Liver (tissue), 9 donors: ENCODE results near the gene SULT1A3. TPM values are rescaled to one million over a fixed set of nuclear protein-coding genes. Genes with fewer than 3 reads are reported as not detected.

ENCODE experiments used
- DNase-seq: peaks from one replicate; pipeline ENCODE4 v3.0.0-alpha.2; 2017; ENCODE audit warnings: low spot score
- H3K27ac ChIP-seq, 2 donors: one replicate each; pipeline ENCODE4 v1.7.0; 2013; ENCODE audit warnings: inconsistent platforms in 2 of 2, low read length in 2 of 2, control low read depth in 1 of 2, low read depth in 1 of 2, mild to moderate bottlenecking in 1 of 2
- H3K27me3 ChIP-seq, 4 donors: one replicate each; pipeline versions ENCODE4 v1.6.1 to v1.7.0; 2013; ENCODE audit warnings: low read length in 3 of 4, inconsistent platforms in 1 of 4, mild to moderate bottlenecking in 1 of 4, moderate library complexity in 1 of 4; ENCODE audit not compliant: control insufficient read depth in 4 of 4, insufficient read depth in 4 of 4
- H3K36me3 ChIP-seq, 4 donors: one replicate each; pipeline versions ENCODE4 v1.6.1 to v1.7.0; 2013; ENCODE audit warnings: low read length in 3 of 4, mild to moderate bottlenecking in 3 of 4, low read depth in 1 of 4, moderate library complexity in 1 of 4; ENCODE audit not compliant: control insufficient read depth in 4 of 4, insufficient read depth in 3 of 4
- H3K4me1 ChIP-seq, 4 donors: one replicate each; pipeline versions ENCODE4 v1.6.1 to v1.7.0; 2013; ENCODE audit warnings: low read length in 3 of 4, mild to moderate bottlenecking in 3 of 4, moderate library complexity in 1 of 4; ENCODE audit not compliant: control insufficient read depth in 4 of 4, insufficient read depth in 4 of 4
- H3K4me3 ChIP-seq, 3 donors: one replicate each; pipeline versions ENCODE4 v1.6.1 to v1.7.0; 2013; ENCODE audit warnings: low read length in 3 of 3, control low read depth in 1 of 3, low read depth in 1 of 3, mild to moderate bottlenecking in 1 of 3
- H3K9ac ChIP-seq, 2 donors: one replicate each; pipeline ENCODE4 v1.7.0; 2013; ENCODE audit warnings: low read length in 2 of 2, mild to moderate bottlenecking in 2 of 2, moderate library complexity in 2 of 2, control low read depth in 1 of 2, low read depth in 1 of 2
- H3K9me3 ChIP-seq, 4 donors: one replicate each; pipeline versions ENCODE4 v1.6.1 to v1.7.0; 2013; ENCODE audit warnings: low read length in 3 of 4; ENCODE audit not compliant: control insufficient read depth in 4 of 4
- ATF3 ChIP-seq: IDR thresholded peaks from 2 replicates; pipeline ENCODE4 v1.6.1; 2016; ENCODE audit warnings: antibody characterized with exemption
- CTCF ChIP-seq: fragments of 150-350 bp; IDR thresholded peaks from 2 replicates; pipeline ENCODE4 v1.5.1; 2017; ENCODE audit warnings: improper control_type of control experiment, low read depth, low read length; ENCODE audit not compliant: missing input control
- EGR1 ChIP-seq, 2 donors: IDR thresholded peaks; 2 replicates each; pipeline ENCODE4 v1.6.1; 2016 to 2018; ENCODE audit warnings: antibody characterized with exemption in 2 of 2, low read depth in 2 of 2
- FOXA1 ChIP-seq: IDR thresholded peaks from 2 replicates; pipeline ENCODE4 v1.6.1; 2016; ENCODE audit warnings: antibody characterized with exemption
- FOXA2 ChIP-seq: IDR thresholded peaks from 2 replicates; pipeline ENCODE4 v1.6.1; 2016; ENCODE audit warnings: antibody characterized with exemption
- GABPA ChIP-seq, 2 donors: IDR thresholded peaks in 1 of 2; conservative IDR thresholded peaks in 1 of 2; 2 replicates each; pipeline ENCODE4 v1.6.1; 2016; ENCODE audit warnings: antibody characterized with exemption in 2 of 2, mild to moderate bottlenecking in 1 of 2, moderate library complexity in 1 of 2
- HNF4A ChIP-seq, 2 donors: conservative IDR thresholded peaks; 2 replicates each; pipeline ENCODE4 v1.6.1; 2016; ENCODE audit warnings: antibody characterized with exemption in 2 of 2, mild to moderate bottlenecking in 2 of 2
- HNF4G ChIP-seq: IDR thresholded peaks from 2 replicates; pipeline ENCODE4 v1.6.1; 2016; ENCODE audit warnings: antibody characterized with exemption
- JUND ChIP-seq, 2 donors: IDR thresholded peaks; 2 replicates each; pipeline ENCODE4 v1.6.1; 2016; ENCODE audit warnings: antibody characterized with exemption in 2 of 2
- MAX ChIP-seq: IDR thresholded peaks from 2 replicates; pipeline ENCODE4 v1.6.1; 2016; ENCODE audit warnings: antibody characterized with exemption
- NR2F2 ChIP-seq: IDR thresholded peaks from 2 replicates; pipeline ENCODE4 v1.6.1; 2016; ENCODE audit warnings: antibody characterized with exemption
- RAD21 ChIP-seq, 2 donors: IDR thresholded peaks; 2 replicates each; pipeline ENCODE4 v1.6.1; 2016; ENCODE audit warnings: antibody characterized with exemption in 2 of 2, mild to moderate bottlenecking in 2 of 2
- REST ChIP-seq: IDR thresholded peaks from 2 replicates; pipeline ENCODE4 v1.6.1; 2016; ENCODE audit warnings: antibody characterized with exemption, mild to moderate bottlenecking
- SP1 ChIP-seq: IDR thresholded peaks from 2 replicates; pipeline ENCODE4 v1.6.1; 2018; ENCODE audit warnings: antibody characterized with exemption, mild to moderate bottlenecking
- TAF1 ChIP-seq: conservative IDR thresholded peaks from 2 replicates; pipeline ENCODE4 v1.6.1; 2016; ENCODE audit warnings: antibody characterized with exemption, mild to moderate bottlenecking
- YY1 ChIP-seq: IDR thresholded peaks from 2 replicates; pipeline ENCODE4 v1.6.1; 2016; ENCODE audit warnings: antibody characterized with exemption, mild to moderate bottlenecking
- ZBTB33 ChIP-seq: IDR thresholded peaks from 2 replicates; pipeline ENCODE4 v1.6.1; 2016; ENCODE audit warnings: antibody characterized with exemption
- WGBS: extraction: QIAGEN DNeasy Blood & Tissue Kit; methylation state at CpG from one replicate; pipeline ENCODE4 v1.1.7; 2013; 5-methylcytosine and 5-hydroxymethylcytosine counted together
- polyA plus RNA-seq, 2 donors: library from polyadenylated mRNA; stranded (reverse) in 1 of 2; unstranded in 1 of 2; fragments of 200-250 nt in 1 of 2; fragments of >200 nt in 1 of 2; fragmentation: Nextera tagmentation in 1 of 2; extraction: Ambion mirVana in 1 of 2; gene quantifications; one replicate each; pipeline versions ENCODE4 v1.2.1 to v1.2.3, GENCODE V29; 2013 to 2015
- total RNA-seq, 2 donors: library from RNA; depleted of rRNA; stranded (reverse); fragments of >200 nt; gene quantifications; one replicate each; pipeline ENCODE4 v1.2.3, GENCODE V29; 2014
- donor health status: healthy.
- donor health status: healthy.
- donor health status: healthy.
- donor health status: healthy.
- donor health status: healthy.

SULT1A3 gene
- total and polyA plus RNA-seq, 4 donors, result 2.8 to 13.8 (median 11.0) TPM

- H3K4me3 ChIP-seq, result no peak overlapping the region
- H3K27me3 ChIP-seq, result no peaks in the 10 kb centered on the region
- DNase-seq, result no peak
- H3K4me1 ChIP-seq, result peaks cover 0 to 10% (median 2%) of the 10 kb centered on the region in 4 donors
- no peaks in the 10 kb centered on the region for H3K9me3 ChIP-seq
- WGBS, result 97% methylated on average over 4 of the region's 4 CpGs
- H3K36me3 ChIP-seq, result no peaks in the 10 kb centered on the region
- H3K9ac ChIP-seq, result no peak overlapping the region
- H3K27ac ChIP-seq, result no peak overlapping the region
- TF ChIP-seq CTCF, result no peak
- no peak for TF ChIP-seq ATF3
- TF ChIP-seq ZBTB33, result no peak
- no peak for TF ChIP-seq NR2F2
- TF ChIP-seq RAD21 (IDR thresholded peaks at IDR 0.05), result no peak
- no peak for TF ChIP-seq REST
- no peak for TF ChIP-seq YY1
- TF ChIP-seq HNF4A (conservative IDR thresholded peaks at IDR 0.05), result no peak
- TF ChIP-seq FOXA2, result no peak
- TF ChIP-seq HNF4G, result no peak
- no peak for TF ChIP-seq MAX
- no peak for TF ChIP-seq GABPA (IDR thresholded peaks at IDR 0.05 in 1 of 2, conservative IDR thresholded peaks at IDR 0.05 in 1 of 2)
- no peak for TF ChIP-seq TAF1
- TF ChIP-seq EGR1 (IDR thresholded peaks at IDR 0.05; ENCODE audit: low read depth in 2 of 2), result no peak
- no peak for TF ChIP-seq SP1
Observed at GRCh38 chr16:30179195-30179594, 19.9 kb upstream of the SULT1A3 start.

GRCh38 chr16:30179931-30180330 lies 19.1 kb upstream of the SULT1A3 start:
- Histone ChIP-seq H3K9ac (no peak overlapping the region), H3K9me3 (no peaks in the 10 kb centered on the region), H3K27me3 (no peaks in the 10 kb centered on the region), H3K4me1 (peaks cover 0 to 11% (median 2%) of the 10 kb centered on the region in 4 donors), H3K4me3 (no peak overlapping the region), H3K27ac (no peak overlapping the region), H3K36me3 (no peaks in the 10 kb centered on the region)
- DNase-seq, result no peak
- 97% methylated on average over 9 of the region's 9 CpGs for WGBS
- TF ChIP-seq FOXA2, result no peak
- no peak for TF ChIP-seq EGR1 (IDR thresholded peaks at IDR 0.05; ENCODE audit: low read depth in 2 of 2)
- TF ChIP-seq NR2F2, result no peak
- no peak for TF ChIP-seq ATF3
- no peak for TF ChIP-seq JUND (IDR thresholded peaks at IDR 0.05)
- no peak for TF ChIP-seq FOXA1
- TF ChIP-seq YY1, result no peak
- no peak for TF ChIP-seq GABPA (IDR thresholded peaks at IDR 0.05 in 1 of 2, conservative IDR thresholded peaks at IDR 0.05 in 1 of 2)
- TF ChIP-seq RAD21 (IDR thresholded peaks at IDR 0.05), result no peak
- no peak for TF ChIP-seq CTCF
- no peak for TF ChIP-seq SP1
- no peak for TF ChIP-seq HNF4A (conservative IDR thresholded peaks at IDR 0.05)
- no peak for TF ChIP-seq TAF1
- TF ChIP-seq MAX, result no peak
